Measurements from ENCODE around the gene PAPOLB.

Gene PAPOLB

DNA sequence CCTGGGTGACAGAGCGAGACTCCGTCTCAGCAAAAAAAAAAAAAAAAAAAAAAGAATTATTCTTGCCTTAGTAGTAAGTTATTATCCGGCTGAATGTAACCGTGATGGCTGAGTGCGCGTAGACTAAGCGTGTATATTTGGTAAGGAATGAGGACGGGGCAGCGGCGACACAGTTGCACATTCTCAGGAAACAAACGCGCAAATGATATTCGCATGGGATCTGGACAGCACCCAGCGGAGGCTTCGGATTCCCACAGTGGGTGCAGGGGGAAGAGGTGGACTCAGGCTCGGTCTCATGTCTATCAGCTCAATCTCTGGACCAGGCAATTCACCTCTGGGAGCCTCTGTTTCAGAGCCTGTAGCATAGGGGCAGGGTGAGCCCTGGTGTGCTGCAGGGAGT is 29.1 kb downstream of the PAPOLB start:
- no peaks in the 10 kb centered on the region for H3K79me2 ChIP-seq
- H3K27ac ChIP-seq, result no peak overlapping the region
- H2AFZ ChIP-seq, result no peak overlapping the region
- H3K4me2 ChIP-seq (ENCODE audit: low read length), result no peak overlapping the region
- H3K4me1 ChIP-seq, result no peaks in the 10 kb centered on the region
- H3K9me3 ChIP-seq (ENCODE audit: control insufficient read depth, low read length), result no peaks in the 10 kb centered on the region
- no peaks in the 10 kb centered on the region for H3K36me3 ChIP-seq (ENCODE audit: control insufficient read depth, insufficient read depth, low read length)
- H3K4me3 ChIP-seq (ENCODE audit: low read depth, low read length), result no peak overlapping the region
- no peak overlapping the region for H3K9ac ChIP-seq
- TF ChIP-seq CTCF (IDR thresholded peaks at IDR 0.05), result no peak
- no peaks in the 10 kb centered on the region for H3K27me3 ChIP-seq (ENCODE audit: control insufficient read depth, insufficient read depth, low read length)

DNA sequence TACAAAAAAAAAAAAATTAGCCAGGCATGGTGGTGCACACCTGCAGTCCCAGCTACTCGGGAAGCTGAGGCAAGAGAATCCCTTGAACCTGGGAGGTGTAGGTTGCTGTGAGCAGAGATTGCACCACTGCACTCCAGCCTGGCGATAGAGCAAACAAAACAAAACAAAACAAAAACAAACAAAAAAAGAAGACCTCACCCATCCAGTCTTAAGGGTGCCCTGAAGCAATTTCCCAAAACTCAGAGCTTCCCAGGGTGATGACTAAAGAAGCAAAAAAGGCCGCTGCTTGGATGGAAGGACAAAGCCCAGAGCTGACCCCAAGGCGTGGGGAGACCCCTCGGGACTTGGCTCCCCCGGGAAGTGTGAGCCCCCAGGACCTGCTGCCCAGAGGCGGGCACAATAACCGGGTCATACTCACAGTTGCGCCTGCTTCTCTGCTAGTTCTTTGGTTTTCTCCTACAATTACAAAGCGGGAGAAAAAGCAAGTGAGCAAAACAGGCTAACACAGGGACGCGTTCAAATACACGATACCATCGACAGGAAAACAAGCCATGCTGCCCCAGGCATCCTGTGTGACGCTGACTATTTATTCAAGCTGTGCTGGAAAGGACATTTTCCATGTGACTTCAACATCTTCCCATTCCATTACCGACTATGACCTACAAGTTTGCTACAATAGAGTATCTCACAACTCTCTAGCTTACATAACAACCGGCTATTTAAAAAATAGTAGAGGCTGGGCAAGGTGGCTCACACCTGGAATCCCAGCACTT is 29.9 kb downstream of the PAPOLB start:
- Histone ChIP-seq H3K36me3 (ENCODE audit: control insufficient read depth, insufficient read depth, low read length) (no peaks in the 10 kb centered on the region), H3K4me3 (ENCODE audit: low read depth, low read length) (no peak overlapping the region), H3K27me3 (ENCODE audit: control insufficient read depth, insufficient read depth, low read length) (no peaks in the 10 kb centered on the region), H2AFZ (no peak overlapping the region), H3K4me2 (ENCODE audit: low read length) (no peak overlapping the region), H3K4me1 (no peaks in the 10 kb centered on the region), H3K9ac (no peak overlapping the region), H3K9me3 (ENCODE audit: control insufficient read depth, low read length) (no peaks in the 10 kb centered on the region), H3K27ac (no peak overlapping the region), H3K79me2 (no peaks in the 10 kb centered on the region)
- no peak for TF ChIP-seq CTCF (IDR thresholded peaks at IDR 0.05)

DNA sequence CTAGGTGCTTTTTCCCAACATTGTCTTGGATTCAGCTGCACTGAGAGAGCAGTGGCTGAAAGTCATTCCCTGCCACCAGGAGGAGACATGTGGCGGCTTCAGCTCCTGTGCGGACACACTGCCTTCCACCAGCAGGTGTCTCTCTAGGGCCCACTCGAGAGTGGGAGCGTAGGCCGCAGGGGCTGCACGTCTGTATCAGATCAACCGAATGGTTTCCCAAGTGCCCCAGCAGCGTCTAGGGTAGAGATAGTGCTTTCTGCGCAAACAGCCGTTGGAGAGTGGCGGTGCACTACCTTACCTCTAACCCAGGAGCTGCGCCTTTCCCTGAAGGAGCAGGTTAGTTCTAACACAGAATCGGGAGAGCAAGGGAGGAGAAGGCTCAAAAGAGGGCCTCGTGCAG is 31.7 kb downstream of the PAPOLB start:
- Histone ChIP-seq H3K9ac (no peak overlapping the region), H3K79me2 (no peaks in the 10 kb centered on the region), H3K36me3 (ENCODE audit: control insufficient read depth, insufficient read depth, low read length) (no peaks in the 10 kb centered on the region), H3K9me3 (ENCODE audit: control insufficient read depth, low read length) (no peaks in the 10 kb centered on the region), H3K4me1 (no peaks in the 10 kb centered on the region), H3K4me2 (ENCODE audit: low read length) (no peak overlapping the region), H3K27ac (no peak overlapping the region), H3K4me3 (ENCODE audit: low read depth, low read length) (no peak overlapping the region), H2AFZ (no peak overlapping the region), H3K27me3 (ENCODE audit: control insufficient read depth, insufficient read depth, low read length) (no peaks in the 10 kb centered on the region)
- TF ChIP-seq CTCF (IDR thresholded peaks at IDR 0.05), result no peak

GRCh38 chr7:4828720-4829383 is 33.0 kb downstream of the PAPOLB start:
- Histone ChIP-seq H3K79me2 (no peaks in the 10 kb centered on the region), H3K27me3 (ENCODE audit: control insufficient read depth, insufficient read depth, low read length) (no peaks in the 10 kb centered on the region), H2AFZ (no peak overlapping the region), H3K4me1 (no peaks in the 10 kb centered on the region), H3K36me3 (ENCODE audit: control insufficient read depth, insufficient read depth, low read length) (no peaks in the 10 kb centered on the region), H3K4me2 (ENCODE audit: low read length) (no peak overlapping the region), H3K27ac (no peak overlapping the region), H3K9ac (no peak overlapping the region), H3K4me3 (ENCODE audit: low read depth, low read length) (no peak overlapping the region), H3K9me3 (ENCODE audit: control insufficient read depth, low read length) (no peaks in the 10 kb centered on the region)
- TF ChIP-seq CTCF (IDR thresholded peaks at IDR 0.05), result no peak

All from parathyroid adenoma (tissue), 2 donors.